Measurements from ENCODE around the gene ANKRD44.
"Not testable (repeated sequence)": the region's sequence is repeated elsewhere in the genome, so short reads cannot be mapped to it uniquely, and the experiment has no call there.

The ANKRD44 gene

GRCh38 chr2:197310271-197310985, at the start of gene ANKRD44:
TSS of gene ANKRD44 (minus strand) at chr2:197310780. CDS start at chr2:197310604, 176 bp downstream.
- DNase-seq (ENCODE audit: low read depth in 1 of 2, low spot score in 1 of 2): peak; percentile 80 to 81

- DNase-seq (ENCODE audit: low read depth in 1 of 2, low spot score in 1 of 2): no peak
Observed at GRCh38 chr2:197359859-197360258, 49.3 kb upstream of the ANKRD44 start.

- no peak for DNase-seq (ENCODE audit: low read depth in 1 of 2, low spot score in 1 of 2)
Observed at GRCh38 chr2:197358931-197359330, 48.4 kb upstream of the ANKRD44 start.

GRCh38 chr2:197357986-197358385, 47.4 kb upstream of the ANKRD44 start:
- DNase-seq (ENCODE audit: low read depth in 1 of 2, low spot score in 1 of 2): no peak

GRCh38 chr2:197356136-197356535, 45.6 kb upstream of the ANKRD44 start:
- DNase-seq (ENCODE audit: low read depth in 1 of 2, low spot score in 1 of 2): no peak

- no peak for DNase-seq (ENCODE audit: low read depth in 1 of 2, low spot score in 1 of 2)
Observed at GRCh38 chr2:197354169-197354558, 43.6 kb upstream of the ANKRD44 start.

GRCh38 chr2:197353393-197354168, 43.0 kb upstream of the ANKRD44 start:
- DNase-seq (ENCODE audit: low read depth in 1 of 2, low spot score in 1 of 2): no peak

GRCh38 chr2:197349699-197350098, 39.1 kb upstream of the ANKRD44 start:
- no peak for DNase-seq (ENCODE audit: low read depth in 1 of 2, low spot score in 1 of 2)

GRCh38 chr2:197348721-197349360, 38.3 kb upstream of the ANKRD44 start:
- DNase-seq (ENCODE audit: low read depth in 1 of 2, low spot score in 1 of 2): no peak

- DNase-seq (ENCODE audit: low read depth in 1 of 2, low spot score in 1 of 2): no peak
Observed at GRCh38 chr2:197345846-197346370, 35.3 kb upstream of the ANKRD44 start.

- DNase-seq (ENCODE audit: low read depth in 1 of 2, low spot score in 1 of 2): not testable (repeated sequence)
Observed at GRCh38 chr2:197343968-197344367, 33.4 kb upstream of the ANKRD44 start.

GRCh38 chr2:197340591-197340990, 30.0 kb upstream of the ANKRD44 start:
- DNase-seq (ENCODE audit: low read depth in 1 of 2, low spot score in 1 of 2): no peak

GRCh38 chr2:197339496-197340220, 29.1 kb upstream of the ANKRD44 start:
- DNase-seq (ENCODE audit: low read depth in 1 of 2, low spot score in 1 of 2): no peak

- no peak for DNase-seq (ENCODE audit: low read depth in 1 of 2, low spot score in 1 of 2)
Observed at GRCh38 chr2:197339016-197339415, 28.4 kb upstream of the ANKRD44 start.

GRCh38 chr2:197332641-197333040, 22.1 kb upstream of the ANKRD44 start:
- no peak for DNase-seq (ENCODE audit: low read depth in 1 of 2, low spot score in 1 of 2)

- no peak for DNase-seq (ENCODE audit: low read depth in 1 of 2, low spot score in 1 of 2)
Observed at GRCh38 chr2:197328461-197328860, 17.9 kb upstream of the ANKRD44 start.

- no peak for DNase-seq (ENCODE audit: low read depth in 1 of 2, low spot score in 1 of 2)
Observed at GRCh38 chr2:197327472-197328098, 17.0 kb upstream of the ANKRD44 start.

- no peak for DNase-seq (ENCODE audit: low read depth in 1 of 2, low spot score in 1 of 2)
Observed at GRCh38 chr2:197327073-197327471, 16.5 kb upstream of the ANKRD44 start.

- DNase-seq (ENCODE audit: low read depth in 1 of 2, low spot score in 1 of 2): no peak
Observed at GRCh38 chr2:197324801-197325200, 14.2 kb upstream of the ANKRD44 start.
